GM12878 (cell line): ENCODE measurements around the gene SEC63. TPM values are rescaled to one million over a fixed set of nuclear protein-coding genes. Genes with fewer than 3 reads are reported as not detected.

ENCODE experiments used
- ATAC-seq: fragments of 200-7000 bp; cut with Tn5 transposase; 3 replicates; pipeline ENCODE4 v1.9.1; 2020; ENCODE audit warnings: mild to moderate bottlenecking, moderate library complexity
- BruUV-seq: library from RNA; stranded (reverse); fragments of 400-500 nt; replicated peaks from 2 replicates; lab custom pipeline; 2021; lab: Mats Ljungman, UMichigan
- CTCF ChIA-PET: fragments of 300-600 bp; sonication (Branson Sonifier 250); formaldehyde crosslinking; extraction: SDS; loops from one replicate; lab custom pipeline; 2021; ENCODE audit warnings: inconsistent platforms; lab: Yijun Ruan, JAX
- POLR2A ChIA-PET: fragments of 350-600 bp; formaldehyde crosslinking; extraction: SDS; loops from one replicate; lab custom pipeline; 2021; ENCODE audit warnings: inconsistent platforms; lab: Charles Lee
- RAD21 ChIA-PET: fragments of 300-600 bp; sonication (Branson Sonifier 250); formaldehyde crosslinking; loops from one replicate; lab custom pipeline; 2023; ENCODE audit warnings: antibody characterized with exemption; ENCODE audit not compliant: unreplicated experiment; lab: Charles Lee
- SMC1A ChIA-PET: fragments of 300-600 bp; sonication (Branson Sonifier 250); formaldehyde crosslinking; loops from one replicate; lab custom pipeline; 2023; ENCODE audit not compliant: unreplicated experiment, uncharacterized antibody; lab: Charles Lee
- DNase-seq: peaks from one replicate; pipeline ENCODE4 v3.0.0-alpha.2; 2011; ENCODE audit warnings: low read depth, low spot score
- FAIRE-seq: peaks from 3 replicates; lab custom pipeline; 2011; peaks lifted over from hg19 to GRCh38; lab: Jason Lieb, UNC
- H2AFZ ChIP-seq: 2 replicates; pipeline ENCODE4 v1.6.0; 2011; ENCODE audit warnings: low read depth, low read length, control low read depth; ENCODE audit not compliant: control insufficient read depth
- H3K27ac ChIP-seq: 2 replicates; pipeline ENCODE4 v1.5.1; 2011; ENCODE audit warnings: control low read depth; ENCODE audit not compliant: control insufficient read depth, insufficient read depth
- H3K27me3 ChIP-seq, 2 experiments: replicated peaks in 1 of 2; 2 replicates each; pipeline versions ENCODE4 v1.6.0 to v1.6.1; 2011; ENCODE audit warnings: low read length in 1 of 2; ENCODE audit not compliant: control insufficient read depth in 2 of 2, insufficient read depth in 2 of 2
- H3K36me3 ChIP-seq, 2 experiments: 2 replicates each; pipeline ENCODE4 v1.5.1; 2011; ENCODE audit warnings: low read length in 1 of 2; ENCODE audit not compliant: control insufficient read depth in 2 of 2, insufficient read depth in 2 of 2
- H3K4me1 ChIP-seq: 2 replicates; pipeline ENCODE4 v1.6.1; 2011; ENCODE audit warnings: mild to moderate bottlenecking, low read length, moderate library complexity, mixed read lengths; ENCODE audit not compliant: control insufficient read depth, insufficient read depth
- H3K4me2 ChIP-seq: 2 replicates; pipeline ENCODE4 v1.6.0; 2011; ENCODE audit warnings: control low read depth; ENCODE audit not compliant: control insufficient read depth, insufficient read depth
- H3K4me3 ChIP-seq: fragments of 200-600 bp; sonication (generic); 2 replicates; pipeline ENCODE4 v1.5.1; 2016
- H3K79me2 ChIP-seq: 2 replicates; pipeline ENCODE4 v1.6.0; 2011; ENCODE audit warnings: low read length; ENCODE audit not compliant: control insufficient read depth, insufficient read depth
- H3K9ac ChIP-seq: 2 replicates; pipeline ENCODE4 v1.8.0; 2011; ENCODE audit warnings: low read length, control low read depth, mixed read lengths; ENCODE audit not compliant: control insufficient read depth, insufficient read depth
- H3K9me3 ChIP-seq: replicated peaks from 3 replicates; pipeline ENCODE4 v1.5.1; 2011; ENCODE audit warnings: mild to moderate bottlenecking, low read length; ENCODE audit not compliant: control insufficient read depth, insufficient read depth
- H4K20me1 ChIP-seq: 2 replicates; pipeline ENCODE4 v1.6.0; 2011; ENCODE audit not compliant: control insufficient read depth, insufficient read depth
- BRCA1 ChIP-seq: IDR thresholded peaks from 2 replicates; pipeline ENCODE4 v1.6.1; 2011; ENCODE audit warnings: low read depth, low read length, improper control_type of control experiment
- MXI1 ChIP-seq: fragments of 150-350 bp; IDR thresholded peaks from 2 replicates; pipeline ENCODE4 v1.6.1; 2011; ENCODE audit warnings: low read depth, mild to moderate bottlenecking, inconsistent platforms, low read length, improper control_type of control experiment
- NFYA ChIP-seq: IDR thresholded peaks from 2 replicates; pipeline ENCODE4 v1.6.1; 2011; ENCODE audit warnings: low read depth, mild to moderate bottlenecking, low read length, improper control_type of control experiment, borderline replicate concordance
- NFYB ChIP-seq: IDR thresholded peaks from 2 replicates; pipeline ENCODE4 v1.6.1; 2011; ENCODE audit warnings: low read depth, mild to moderate bottlenecking, low read length, improper control_type of control experiment, moderate library complexity; ENCODE audit not compliant: insufficient read depth
- NRF1 ChIP-seq: conservative IDR thresholded peaks from 2 replicates; pipeline ENCODE4 v1.6.1; 2011; ENCODE audit warnings: mild to moderate bottlenecking, low read depth, low read length, improper control_type of control experiment
- PAX8 ChIP-seq: fragments of 450-650 bp; IDR thresholded peaks from 2 replicates; pipeline ENCODE4 v1.6.1; 2017; ENCODE audit warnings: mild to moderate bottlenecking, moderate library complexity
- POLR2AphosphoS2 ChIP-seq: IDR thresholded peaks from 2 replicates; pipeline ENCODE4 v1.6.1; 2011; ENCODE audit warnings: low read depth, mild to moderate bottlenecking, low read length, improper control_type of control experiment, moderate library complexity
- SMAD5 ChIP-seq: IDR thresholded peaks from 2 replicates; pipeline ENCODE4 v1.6.1; 2016; ENCODE audit warnings: antibody characterized with exemption, low read depth
- SMC3 ChIP-seq: IDR thresholded peaks from 2 replicates; pipeline ENCODE4 v1.6.1; 2011; ENCODE audit warnings: low read length, improper control_type of control experiment, borderline replicate concordance
- SRF ChIP-seq, 2 experiments: IDR thresholded peaks; 2 replicates each; pipeline ENCODE4 v1.6.1; 2011; ENCODE audit warnings: low read depth in 2 of 2, low read length in 2 of 2, mild to moderate bottlenecking in 1 of 2, moderate library complexity in 1 of 2
- WGBS: methylation state at CpG from one replicate; pipeline ENCODE4 v1.1.6; 2016; ENCODE audit warnings: low lambda C conversion rate; ENCODE audit not compliant: insufficient replicate concordance, insufficient coverage; ENCODE audit errors: missing lambda C conversion rate; 5-methylcytosine and 5-hydroxymethylcytosine counted together
- in situ Hi-C: fragments of 300-500 bp; cut with MboI; formaldehyde crosslinking; loops from 9 replicates; pipeline ENCODE4 v1.14.3; 2018; ENCODE audit warnings: mixed read lengths
- intact Hi-C: fragments of 100-400 bp; cut with micrococcal nuclease; formaldehyde crosslinking; loops from one replicate; pipeline ENCODE4 v1.14.2; 2022; ENCODE audit not compliant: unreplicated experiment
- polyA plus RNA-seq, 11 experiments: library from polyadenylated mRNA; depleted of rRNA in 4 of 11; unstranded in 6 of 11; stranded (reverse) in 5 of 11; fragments of >200 nt; fragmentation: Nextera tagmentation in 4 of 11; fragmentation: Illumina TruSeq in 1 of 11; extraction: Ambion mirVana in 4 of 11; extraction: Trizol in 1 of 11; gene quantifications; 1 replicate in 1 of 11; 2 replicates in 10 of 11; pipeline versions ENCODE4 v1.2.1 to v1.2.3, GENCODE V29; 2011 to 2016; ENCODE audit warnings: inconsistent platforms in 2 of 11, missing spikeins in 2 of 11, low read depth in 1 of 11
- total RNA-seq, 4 experiments: library from RNA; depleted of rRNA in 3 of 4; stranded (reverse); fragments of >200 nt in 3 of 4; fragmentation: Illumina TruSeq in 1 of 4; extraction: Trizol in 1 of 4; gene quantifications; 2 replicates each; pipeline versions ENCODE4 v1.2.1 to v1.2.3, GENCODE V29; 2013 to 2021
- TF ChIP-seq, protein P1 (sequence below): fragments of 450-650 bp; IDR thresholded peaks from 2 replicates; pipeline ENCODE4 v1.6.1; 2016; ENCODE audit warnings: mild to moderate bottlenecking
- TF ChIP-seq, protein P2 (sequence below): fragments of 450-650 bp; formaldehyde crosslinking; IDR thresholded peaks from 2 replicates; pipeline ENCODE4 v1.4.0; 2020; ENCODE audit warnings: mild to moderate bottlenecking, moderate library complexity
- TF ChIP-seq, protein P3 (sequence below): fragments of 450-650 bp; IDR thresholded peaks from 2 replicates; pipeline ENCODE4 v1.6.1; 2017; ENCODE audit warnings: mild to moderate bottlenecking, low read depth, inconsistent platforms; ENCODE audit not compliant: poor library complexity, severe bottlenecking
- TF ChIP-seq, protein P4 (sequence below): IDR thresholded peaks from 2 replicates; pipeline ENCODE4 v1.6.1; 2012; ENCODE audit warnings: low read depth, low read length, improper control_type of control experiment

The SEC63 gene
- total and polyA plus RNA-seq, 10 of the 15 experiments (the other 5 are each of a cell fraction or from before 2014, with no cell fraction given): 10.1 to 87.0 (median 34.3) TPM

DNA sequence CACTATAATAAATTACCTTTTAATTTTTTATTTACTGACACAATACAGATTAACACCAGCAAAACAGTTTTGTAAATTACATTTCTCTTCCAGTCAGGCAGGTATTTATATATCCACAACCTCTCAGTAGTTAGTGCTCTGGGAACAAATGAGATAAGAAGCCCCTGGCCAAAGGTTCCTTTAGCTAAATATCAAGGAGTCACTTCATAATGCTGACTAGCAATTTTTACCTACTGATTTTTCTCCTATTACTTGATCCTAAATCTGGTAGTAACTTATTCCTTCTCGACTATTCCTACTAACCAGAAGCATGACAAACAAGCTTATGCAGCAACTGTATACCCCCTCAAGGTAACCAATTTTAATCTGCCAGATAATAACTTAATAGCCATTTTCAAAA is 46.3 kb downstream of the SEC63 start:
- SMC1A ChIA-PET: interaction anchor here (1.0 to 1.7 kb wide), 2 partner anchors 9 to 41 kb away, joined by 3 to 7 read pairs; no protein-coding TSS in a partner anchor
- DNase-seq (no peak), FAIRE-seq (no peak), ATAC-seq (no peak)
- Histone ChIP-seq H3K27ac (no peak overlapping the region), H3K9me3 (no peaks in the 10 kb centered on the region), H4K20me1 (no peaks in the 10 kb centered on the region), H3K9ac (no peak overlapping the region), H2AFZ (no peak overlapping the region), H3K4me1 (no peaks in the 10 kb centered on the region), H3K27me3 (no peaks in the 10 kb centered on the region), H3K4me2 (no peak overlapping the region), H3K36me3 (peaks cover 4 to 20% of the 10 kb centered on the region in 2 experiments), H3K79me2 (no peaks in the 10 kb centered on the region), H3K4me3 (no peak overlapping the region)
- POLR2A ChIA-PET: no interaction called here
- BruUV-seq: no TSS peak
- TF ChIP-seq, protein P1, sequence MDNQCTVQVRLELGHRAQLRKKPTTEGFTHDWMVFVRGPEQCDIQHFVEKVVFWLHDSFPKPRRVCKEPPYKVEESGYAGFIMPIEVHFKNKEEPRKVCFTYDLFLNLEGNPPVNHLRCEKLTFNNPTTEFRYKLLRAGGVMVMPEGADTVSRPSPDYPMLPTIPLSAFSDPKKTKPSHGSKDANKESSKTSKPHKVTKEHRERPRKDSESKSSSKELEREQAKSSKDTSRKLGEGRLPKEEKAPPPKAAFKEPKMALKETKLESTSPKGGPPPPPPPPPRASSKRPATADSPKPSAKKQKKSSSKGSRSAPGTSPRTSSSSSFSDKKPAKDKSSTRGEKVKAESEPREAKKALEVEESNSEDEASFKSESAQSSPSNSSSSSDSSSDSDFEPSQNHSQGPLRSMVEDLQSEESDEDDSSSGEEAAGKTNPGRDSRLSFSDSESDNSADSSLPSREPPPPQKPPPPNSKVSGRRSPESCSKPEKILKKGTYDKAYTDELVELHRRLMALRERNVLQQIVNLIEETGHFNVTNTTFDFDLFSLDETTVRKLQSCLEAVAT: no peak
- TF ChIP-seq NRF1 (no peak), NFYB (no peak), SMAD5 (no peak), SMC3 (no peak), SRF (IDR thresholded peaks at IDR 0.05; ENCODE audit: low read depth in 2 of 2, low read length in 2 of 2) (no peak), PAX8 (no peak), NFYA (no peak), MXI1 (no peak), BRCA1 (no peak), POLR2AphosphoS2 (no peak)
- TF ChIP-seq, protein P2, sequence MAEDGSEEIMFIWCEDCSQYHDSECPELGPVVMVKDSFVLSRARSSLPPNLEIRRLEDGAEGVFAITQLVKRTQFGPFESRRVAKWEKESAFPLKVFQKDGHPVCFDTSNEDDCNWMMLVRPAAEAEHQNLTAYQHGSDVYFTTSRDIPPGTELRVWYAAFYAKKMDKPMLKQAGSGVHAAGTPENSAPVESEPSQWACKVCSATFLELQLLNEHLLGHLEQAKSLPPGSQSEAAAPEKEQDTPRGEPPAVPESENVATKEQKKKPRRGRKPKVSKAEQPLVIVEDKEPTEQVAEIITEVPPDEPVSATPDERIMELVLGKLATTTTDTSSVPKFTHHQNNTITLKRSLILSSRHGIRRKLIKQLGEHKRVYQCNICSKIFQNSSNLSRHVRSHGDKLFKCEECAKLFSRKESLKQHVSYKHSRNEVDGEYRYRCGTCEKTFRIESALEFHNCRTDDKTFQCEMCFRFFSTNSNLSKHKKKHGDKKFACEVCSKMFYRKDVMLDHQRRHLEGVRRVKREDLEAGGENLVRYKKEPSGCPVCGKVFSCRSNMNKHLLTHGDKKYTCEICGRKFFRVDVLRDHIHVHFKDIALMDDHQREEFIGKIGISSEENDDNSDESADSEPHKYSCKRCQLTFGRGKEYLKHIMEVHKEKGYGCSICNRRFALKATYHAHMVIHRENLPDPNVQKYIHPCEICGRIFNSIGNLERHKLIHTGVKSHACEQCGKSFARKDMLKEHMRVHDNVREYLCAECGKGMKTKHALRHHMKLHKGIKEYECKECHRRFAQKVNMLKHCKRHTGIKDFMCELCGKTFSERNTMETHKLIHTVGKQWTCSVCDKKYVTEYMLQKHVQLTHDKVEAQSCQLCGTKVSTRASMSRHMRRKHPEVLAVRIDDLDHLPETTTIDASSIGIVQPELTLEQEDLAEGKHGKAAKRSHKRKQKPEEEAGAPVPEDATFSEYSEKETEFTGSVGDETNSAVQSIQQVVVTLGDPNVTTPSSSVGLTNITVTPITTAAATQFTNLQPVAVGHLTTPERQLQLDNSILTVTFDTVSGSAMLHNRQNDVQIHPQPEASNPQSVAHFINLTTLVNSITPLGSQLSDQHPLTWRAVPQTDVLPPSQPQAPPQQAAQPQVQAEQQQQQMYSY: no peak
- TF ChIP-seq, protein P3, sequence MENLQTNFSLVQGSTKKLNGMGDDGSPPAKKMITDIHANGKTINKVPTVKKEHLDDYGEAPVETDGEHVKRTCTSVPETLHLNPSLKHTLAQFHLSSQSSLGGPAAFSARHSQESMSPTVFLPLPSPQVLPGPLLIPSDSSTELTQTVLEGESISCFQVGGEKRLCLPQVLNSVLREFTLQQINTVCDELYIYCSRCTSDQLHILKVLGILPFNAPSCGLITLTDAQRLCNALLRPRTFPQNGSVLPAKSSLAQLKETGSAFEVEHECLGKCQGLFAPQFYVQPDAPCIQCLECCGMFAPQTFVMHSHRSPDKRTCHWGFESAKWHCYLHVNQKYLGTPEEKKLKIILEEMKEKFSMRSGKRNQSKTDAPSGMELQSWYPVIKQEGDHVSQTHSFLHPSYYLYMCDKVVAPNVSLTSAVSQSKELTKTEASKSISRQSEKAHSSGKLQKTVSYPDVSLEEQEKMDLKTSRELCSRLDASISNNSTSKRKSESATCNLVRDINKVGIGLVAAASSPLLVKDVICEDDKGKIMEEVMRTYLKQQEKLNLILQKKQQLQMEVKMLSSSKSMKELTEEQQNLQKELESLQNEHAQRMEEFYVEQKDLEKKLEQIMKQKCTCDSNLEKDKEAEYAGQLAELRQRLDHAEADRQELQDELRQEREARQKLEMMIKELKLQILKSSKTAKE: no peak
- TF ChIP-seq, protein P4, sequence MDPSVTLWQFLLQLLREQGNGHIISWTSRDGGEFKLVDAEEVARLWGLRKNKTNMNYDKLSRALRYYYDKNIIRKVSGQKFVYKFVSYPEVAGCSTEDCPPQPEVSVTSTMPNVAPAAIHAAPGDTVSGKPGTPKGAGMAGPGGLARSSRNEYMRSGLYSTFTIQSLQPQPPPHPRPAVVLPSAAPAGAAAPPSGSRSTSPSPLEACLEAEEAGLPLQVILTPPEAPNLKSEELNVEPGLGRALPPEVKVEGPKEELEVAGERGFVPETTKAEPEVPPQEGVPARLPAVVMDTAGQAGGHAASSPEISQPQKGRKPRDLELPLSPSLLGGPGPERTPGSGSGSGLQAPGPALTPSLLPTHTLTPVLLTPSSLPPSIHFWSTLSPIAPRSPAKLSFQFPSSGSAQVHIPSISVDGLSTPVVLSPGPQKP: no peak
- 4% methylated on average over 1 of the region's 1 CpG for WGBS
- CTCF ChIA-PET: interaction anchor here (0.6 kb wide), 1 partner anchor 45 kb away, joined by 3 read pairs; no protein-coding TSS in a partner anchor
- intact Hi-C loops (no loop called here), in situ Hi-C loops (no loop called here)
- RAD21 ChIA-PET: interaction anchor here (0.6 kb wide), 1 partner anchor 393 kb away, joined by 3 read pairs; no protein-coding TSS in a partner anchor
